Measurements from ENCODE around the gene GPANK1.
A peak's percentile ranks its signal among the peaks of the same experiment; 100 is the strongest.

Gene GPANK1

GRCh38 chr6:31686483-31686882, 21.7 kb upstream of the GPANK1 start:
- H3K9me3 ChIP-seq, result no peaks in the 10 kb centered on the region
- no peak for DNase-seq (ENCODE audit: low spot score in 2 of 2)
- H3K27me3 ChIP-seq (ENCODE audit: low read depth), result no peaks in the 10 kb centered on the region
- in situ Hi-C loops (cut with MboI; ENCODE audit: low sequenced_read_pairs), result no loop called here
- no peak overlapping the region for H3K4me3 ChIP-seq
- H3K36me3 ChIP-seq (replicated peaks), result peaks cover 36% of the 10 kb centered on the region
- peaks cover 2% of the 10 kb centered on the region for H3K4me1 ChIP-seq

- in situ Hi-C loops (cut with MboI; ENCODE audit: low sequenced_read_pairs), result no loop called here
- no peaks in the 10 kb centered on the region for H3K27me3 ChIP-seq (ENCODE audit: low read depth)
- H3K9me3 ChIP-seq, result no peaks in the 10 kb centered on the region
- no peak for DNase-seq (ENCODE audit: low spot score in 2 of 2)
- H3K36me3 ChIP-seq (replicated peaks), result peaks cover 13% of the 10 kb centered on the region
- no peak overlapping the region for H3K4me3 ChIP-seq
- H3K4me1 ChIP-seq, result peaks cover 12% of the 10 kb centered on the region
Measured at GRCh38 chr6:31683591-31683990, 18.8 kb upstream of the GPANK1 start.

- peak in 1 of 2 experiments; percentile 63 for DNase-seq (ENCODE audit: low spot score in 2 of 2)
- no peaks in the 10 kb centered on the region for H3K27me3 ChIP-seq (ENCODE audit: low read depth)
- no peaks in the 10 kb centered on the region for H3K36me3 ChIP-seq (replicated peaks)
- in situ Hi-C loops (cut with MboI; ENCODE audit: low sequenced_read_pairs), result no loop called here
- H3K9me3 ChIP-seq, result no peaks in the 10 kb centered on the region
- H3K4me3 ChIP-seq, result peak overlapping the region; percentile 30
- peaks cover 12% of the 10 kb centered on the region for H3K4me1 ChIP-seq
Measured at GRCh38 chr6:31681135-31681671, 16.4 kb upstream of the GPANK1 start.

- in situ Hi-C loops (cut with MboI; ENCODE audit: low sequenced_read_pairs), result no loop called here
- Histone ChIP-seq H3K27me3 (ENCODE audit: low read depth) (no peaks in the 10 kb centered on the region), H3K4me1 (peaks cover 12% of the 10 kb centered on the region), H3K36me3 (replicated peaks) (no peaks in the 10 kb centered on the region), H3K4me3 (peak within 1 kb of the TSS; percentile 30), H3K9me3 (no peaks in the 10 kb centered on the region)
- peak; percentile 84 to 87 for DNase-seq (ENCODE audit: low spot score in 2 of 2)
Measured at GRCh38 chr6:31680226-31681134, 15.7 kb upstream of the GPANK1 start, which contains the start of gene LY6G5C. TSS of gene LY6G5C (minus strand) at chr6:31681067. CDS start at chr6:31680373, 694 bp downstream.

- Histone ChIP-seq H3K36me3 (replicated peaks) (peaks cover 6% of the 10 kb centered on the region), H3K27me3 (ENCODE audit: low read depth) (no peaks in the 10 kb centered on the region), H3K4me3 (no peak overlapping the region), H3K9me3 (no peaks in the 10 kb centered on the region), H3K4me1 (peaks cover 12% of the 10 kb centered on the region)
- DNase-seq (ENCODE audit: low spot score in 2 of 2), result no peak
- in situ Hi-C loops (cut with MboI; ENCODE audit: low sequenced_read_pairs), result no loop called here
Measured at GRCh38 chr6:31677955-31678354, 13.2 kb upstream of the GPANK1 start.

GRCh38 chr6:31676904-31677303, 12.1 kb upstream of the GPANK1 start:
- Histone ChIP-seq H3K4me3 (no peak overlapping the region), H3K4me1 (peaks cover 12% of the 10 kb centered on the region), H3K36me3 (replicated peaks) (peaks cover 17% of the 10 kb centered on the region), H3K27me3 (ENCODE audit: low read depth) (no peaks in the 10 kb centered on the region), H3K9me3 (no peaks in the 10 kb centered on the region)
- in situ Hi-C loops (cut with MboI; ENCODE audit: low sequenced_read_pairs), result no loop called here
- DNase-seq (ENCODE audit: low spot score in 2 of 2), result no peak

- in situ Hi-C loops (cut with MboI; ENCODE audit: low sequenced_read_pairs), result no loop called here
- no peak overlapping the region for H3K4me3 ChIP-seq
- peaks cover 9% of the 10 kb centered on the region for H3K4me1 ChIP-seq
- no peak for DNase-seq (ENCODE audit: low spot score in 2 of 2)
- peaks cover 21% of the 10 kb centered on the region for H3K36me3 ChIP-seq (replicated peaks)
- H3K27me3 ChIP-seq (ENCODE audit: low read depth), result no peaks in the 10 kb centered on the region
- H3K9me3 ChIP-seq, result no peaks in the 10 kb centered on the region
Measured at GRCh38 chr6:31676322-31676903, 11.6 kb upstream of the GPANK1 start.

- no peaks in the 10 kb centered on the region for H3K9me3 ChIP-seq
- no peaks in the 10 kb centered on the region for H3K27me3 ChIP-seq (ENCODE audit: low read depth)
- DNase-seq (ENCODE audit: low spot score in 2 of 2), result no peak
- peaks cover 72% of the 10 kb centered on the region for H3K36me3 ChIP-seq (replicated peaks)
- in situ Hi-C loops (cut with MboI; ENCODE audit: low sequenced_read_pairs), result loop anchor here (10.0 kb wide), 1 partner anchor 295 kb away; no protein-coding TSS in a partner anchor
- H3K4me3 ChIP-seq, result no peak within 1 kb of the TSS
- H3K4me1 ChIP-seq, result peaks cover 5% of the 10 kb centered on the region; the same call in 1 of the 2 replicates
Measured at GRCh38 chr6:31669676-31670075, 4.9 kb upstream of the GPANK1 start, which contains the start of gene LY6G5B. TSS of gene LY6G5B (plus strand) at chr6:31669976. CDS start at chr6:31670951, 975 bp downstream.

GRCh38 chr6:31666337-31666965, 1.7 kb upstream of the GPANK1 start:
- peak overlapping the region; percentile 99 for H3K4me3 ChIP-seq
- no peak for DNase-seq (ENCODE audit: low spot score in 2 of 2)
- H3K4me1 ChIP-seq, result peaks cover 5% of the 10 kb centered on the region; the same call in 1 of the 2 replicates
- in situ Hi-C loops (cut with MboI; ENCODE audit: low sequenced_read_pairs), result loop anchor here (10.0 kb wide), 1 partner anchor 298 kb away; no protein-coding TSS in a partner anchor
- H3K27me3 ChIP-seq (ENCODE audit: low read depth), result no peaks in the 10 kb centered on the region
- no peaks in the 10 kb centered on the region for H3K9me3 ChIP-seq
- H3K36me3 ChIP-seq (replicated peaks), result peaks cover 76% of the 10 kb centered on the region

- peak; percentile 98 to 99 for DNase-seq (ENCODE audit: low spot score in 2 of 2)
- Histone ChIP-seq H3K4me3 (peak within 1 kb of the TSS; percentile 99), H3K9me3 (no peaks in the 10 kb centered on the region), H3K4me1 (peaks cover 9% of the 10 kb centered on the region), H3K36me3 (replicated peaks) (peaks cover 72% of the 10 kb centered on the region), H3K27me3 (ENCODE audit: low read depth) (no peaks in the 10 kb centered on the region)
- in situ Hi-C loops (cut with MboI; ENCODE audit: low sequenced_read_pairs), result loop anchor here (10.0 kb wide), 1 partner anchor 299 kb away; no protein-coding TSS in a partner anchor
Measured at GRCh38 chr6:31665501-31666336, 922 bp upstream of the GPANK1 start, which contains the start of gene CSNK2B. TSS of gene CSNK2B (plus strand) at chr6:31666080. CDS start at chr6:31666832, 752 bp downstream.

GRCh38 chr6:31663961-31664789, 622 bp downstream of the GPANK1 start:
- peaks cover 17% of the 10 kb centered on the region for H3K4me1 ChIP-seq
- H3K9me3 ChIP-seq, result no peaks in the 10 kb centered on the region
- peaks cover 58% of the 10 kb centered on the region for H3K36me3 ChIP-seq (replicated peaks)
- in situ Hi-C loops (cut with MboI; ENCODE audit: low sequenced_read_pairs), result loop anchor here (10.0 kb wide), 1 partner anchor 301 kb away; no protein-coding TSS in a partner anchor
- H3K27me3 ChIP-seq (ENCODE audit: low read depth), result no peaks in the 10 kb centered on the region
- DNase-seq (ENCODE audit: low spot score in 2 of 2), result no peak
- peak overlapping the region; percentile 99 for H3K4me3 ChIP-seq

Data from HAP-1 (cell line).